ENCODE measurements around the gene ATF3.

Gene ATF3

DNA sequence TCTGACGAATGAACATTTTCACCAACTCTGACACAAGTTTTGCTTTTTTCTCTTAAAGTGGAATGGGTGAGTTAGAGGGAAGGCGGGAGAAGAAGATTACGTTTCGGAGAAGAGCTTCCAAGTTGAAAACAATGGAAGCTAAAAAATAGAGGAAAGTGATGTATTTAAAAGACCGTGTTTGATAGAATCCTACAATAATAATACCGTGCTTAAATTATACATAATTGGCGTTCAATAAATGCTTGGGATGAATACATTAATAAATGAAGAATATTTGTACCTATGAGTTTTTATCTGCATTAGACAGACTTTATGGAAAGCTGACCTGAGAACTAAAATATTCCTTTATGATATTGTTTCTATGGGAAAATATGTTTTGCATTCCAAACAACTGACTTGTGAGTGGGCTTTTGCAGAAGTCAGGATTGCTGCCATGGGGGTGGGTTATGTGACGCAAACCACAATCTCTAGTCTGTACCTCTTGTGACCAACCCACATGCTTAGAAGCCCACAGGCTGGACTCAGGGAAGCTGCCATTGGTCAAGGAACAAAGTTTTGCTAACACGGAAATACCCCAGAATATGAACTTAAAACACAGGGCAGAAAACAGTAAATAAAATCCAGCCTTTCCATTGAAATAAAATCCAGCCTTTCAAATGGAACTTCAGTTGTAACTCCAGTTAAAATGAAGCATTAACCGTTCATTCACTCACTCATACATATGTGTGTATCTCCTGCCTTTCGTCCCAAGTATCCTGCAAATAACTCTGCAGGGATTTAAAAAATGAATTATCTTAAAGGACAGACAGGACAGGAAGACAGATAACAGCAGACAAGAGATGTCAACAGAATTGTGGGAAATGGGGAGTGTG, 21.3 kb upstream of the ATF3 start:
- DNase-seq: no peak

GRCh38 chr1:212587888-212588510, 20.6 kb upstream of the ATF3 start:
- DNase-seq: no peak

DNA sequence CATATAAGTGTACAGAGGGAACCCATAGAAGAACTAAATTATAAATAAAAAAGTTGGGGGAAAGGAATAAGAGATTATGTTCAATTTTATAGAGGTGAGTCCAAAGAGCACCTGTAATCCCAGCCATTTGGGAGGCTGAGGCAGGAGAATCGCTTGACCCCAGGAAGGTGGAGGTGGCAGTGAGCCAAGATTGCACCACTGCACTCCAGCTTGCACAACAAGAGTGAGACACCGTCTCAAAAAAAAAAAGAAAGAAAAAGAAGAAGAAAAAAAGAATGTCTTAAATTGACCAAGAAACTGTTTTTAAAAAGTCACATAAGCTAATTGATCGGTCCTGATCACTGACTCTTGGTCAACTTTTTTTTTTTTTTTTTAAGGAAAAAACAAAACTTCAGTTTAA, 19.1 kb upstream of the ATF3 start:
- DNase-seq: no peak

DNA sequence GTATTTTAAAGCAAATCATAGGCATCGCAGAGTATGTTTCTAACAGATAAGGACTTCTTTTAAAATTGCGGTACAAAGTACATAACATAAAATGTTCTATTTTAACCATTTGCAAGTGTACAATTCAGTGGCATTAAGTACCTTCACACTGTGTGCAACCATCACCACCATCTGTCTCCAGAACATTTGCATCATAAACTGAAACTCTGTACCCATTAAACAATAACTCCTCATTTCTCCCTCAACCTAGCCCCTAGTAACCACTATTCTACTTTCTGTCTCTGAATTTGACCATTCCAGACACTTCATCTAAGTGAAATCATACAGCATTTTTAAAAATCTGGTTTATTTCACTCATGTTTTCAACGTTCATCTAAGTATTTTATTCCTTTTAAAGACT, 16.6 kb upstream of the ATF3 start:
- no peak for DNase-seq

DNA sequence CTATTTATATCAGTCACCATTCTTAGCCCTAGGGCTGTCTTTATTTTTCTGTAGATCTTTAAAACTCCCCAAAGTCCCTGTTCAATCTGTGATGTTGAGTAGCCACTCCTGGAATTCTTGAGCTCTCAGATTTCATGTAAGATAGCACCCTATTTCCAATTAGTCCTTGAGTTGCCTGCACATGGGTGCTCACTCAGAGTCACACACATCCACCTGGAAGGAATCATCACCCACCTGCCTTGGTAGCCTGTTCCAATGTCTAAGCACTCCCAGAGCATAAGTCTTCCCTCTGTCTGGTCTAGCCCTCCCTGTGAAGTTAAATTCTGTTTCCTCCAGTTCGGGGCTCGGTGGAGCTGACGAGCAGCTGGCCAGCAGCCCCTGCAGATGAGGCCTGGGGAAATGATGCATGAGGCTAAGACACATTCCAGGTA, 14.7 kb upstream of the ATF3 start:
- DNase-seq: no peak

DNA sequence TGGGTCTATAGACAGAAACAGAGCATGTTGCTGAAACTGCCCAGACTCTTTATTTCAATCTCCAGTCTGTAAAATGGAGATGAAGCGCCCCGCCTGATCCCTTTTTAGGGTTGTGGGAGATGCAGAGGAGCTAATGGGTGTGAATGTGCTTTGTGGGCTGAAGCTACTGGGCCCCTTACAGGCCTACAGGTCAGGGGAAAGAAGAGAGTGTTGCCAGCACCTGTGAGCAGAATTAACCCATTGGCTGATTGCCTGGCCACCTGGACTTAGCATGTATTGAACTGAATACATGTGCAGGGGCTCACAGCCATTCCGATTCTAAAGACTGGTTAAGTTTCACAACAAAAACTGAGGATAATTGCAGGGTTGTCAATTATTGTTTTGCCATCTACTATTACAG, 13.9 kb upstream of the ATF3 start:
- DNase-seq: no peak

DNA sequence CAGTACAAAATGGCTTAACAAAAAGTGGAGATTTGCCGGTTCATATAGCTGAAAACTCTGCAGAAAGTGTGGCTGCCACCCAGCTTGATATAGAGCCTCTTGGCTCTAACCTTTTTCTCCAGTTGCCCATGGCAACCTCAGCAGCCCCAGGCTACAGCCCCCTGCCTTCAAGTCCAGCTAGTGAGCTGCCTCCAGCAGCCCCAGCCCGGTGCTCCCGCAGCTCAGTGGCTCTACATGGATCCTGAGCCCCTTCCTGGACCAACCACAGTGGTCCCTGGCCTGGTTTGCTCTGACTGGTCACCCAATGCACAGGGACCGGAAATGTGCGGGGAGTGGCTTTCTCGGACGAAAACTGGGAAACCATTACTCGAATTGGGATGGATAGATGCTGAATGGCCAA, 13.3 kb upstream of the ATF3 start:
- no peak for DNase-seq

DNA sequence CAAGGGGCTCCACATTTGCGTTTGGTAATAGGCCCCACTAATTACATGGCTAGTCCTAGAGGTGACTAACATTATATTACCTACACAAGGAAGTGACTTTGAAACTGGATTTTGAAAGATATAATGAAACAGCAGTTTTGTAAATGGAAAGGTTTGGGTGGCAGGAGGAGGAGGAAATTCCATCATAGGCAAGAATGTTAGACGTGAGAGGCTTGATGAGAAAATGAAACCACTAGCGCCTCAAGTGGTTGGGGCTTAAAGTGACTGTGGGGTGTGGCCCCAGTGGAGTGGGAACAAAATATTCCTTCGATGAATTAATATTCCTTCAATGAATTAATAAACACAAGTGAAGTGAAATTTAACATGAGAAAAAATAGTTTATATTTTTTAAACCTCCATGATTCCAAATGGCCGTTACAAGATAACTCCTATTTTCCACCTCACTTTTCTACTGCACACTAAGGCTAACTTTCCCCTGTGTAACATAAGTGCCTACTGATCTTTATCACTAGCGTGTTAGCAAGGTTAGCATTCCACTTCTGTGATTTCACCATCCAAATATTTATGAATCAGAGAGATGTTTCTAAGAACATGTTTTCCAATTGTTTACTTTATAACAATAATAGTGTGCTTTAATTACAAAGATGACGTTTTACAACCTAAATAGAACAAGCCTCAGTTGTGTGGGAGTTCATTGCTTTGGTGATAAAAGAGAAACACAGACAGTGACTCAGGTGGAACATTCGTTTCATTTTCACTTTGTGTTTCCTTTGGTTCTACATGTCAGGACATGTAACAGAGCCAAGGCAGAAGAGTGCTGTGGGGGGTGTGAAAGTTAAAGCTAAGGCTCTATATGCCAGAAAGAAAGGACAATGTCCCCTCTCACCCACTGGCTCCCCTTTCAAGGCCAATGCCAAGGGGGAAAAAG, 12.5 kb upstream of the ATF3 start:
- peak; percentile 99 for DNase-seq

DNA sequence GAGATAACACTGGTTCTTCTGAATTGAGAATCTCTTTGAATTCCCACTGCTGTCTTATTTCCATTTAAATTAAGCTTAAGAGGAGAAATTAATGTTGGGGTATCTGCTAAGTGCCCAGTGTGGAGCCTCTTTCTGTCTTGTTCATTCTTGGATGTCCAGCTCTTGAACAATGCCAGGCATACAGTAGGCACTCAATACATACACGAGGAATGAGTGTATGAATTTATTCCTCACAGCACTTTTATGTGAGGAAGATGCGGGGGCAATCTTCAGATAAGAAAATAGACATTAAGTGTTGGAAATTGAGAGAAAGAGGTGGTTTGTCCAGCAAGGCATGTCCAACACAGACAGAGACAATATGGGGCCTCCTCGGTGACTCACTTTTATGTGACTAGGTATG, 11.8 kb upstream of the ATF3 start:
- DNase-seq: peak; percentile 57

DNA sequence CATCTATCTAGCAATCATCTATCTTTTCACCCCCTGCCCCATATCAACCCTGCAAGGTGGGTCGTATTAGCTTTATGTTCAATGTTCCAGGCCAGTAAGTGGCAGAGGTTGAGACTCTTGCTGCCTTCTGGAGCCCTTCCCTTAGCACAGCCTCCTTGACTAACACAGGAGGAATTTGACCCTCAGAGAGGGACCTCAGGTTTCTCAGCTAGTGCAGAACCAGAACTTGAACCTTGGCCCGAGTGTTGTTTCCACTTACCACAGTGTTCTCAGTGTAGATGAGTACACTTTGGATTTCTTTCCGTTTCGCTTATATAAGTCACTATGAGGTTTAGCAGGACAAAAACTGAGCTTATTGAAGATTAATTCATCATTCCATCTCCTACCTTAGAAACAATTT, 11.1 kb upstream of the ATF3 start:
- DNase-seq: no peak

GRCh38 chr1:212600071-212600915, 8.3 kb upstream of the ATF3 start:
- no peak for DNase-seq

- DNase-seq: no peak
These were observed 7.6 kb upstream of the ATF3 start for GRCh38 chr1:212600980-212601379.

DNA sequence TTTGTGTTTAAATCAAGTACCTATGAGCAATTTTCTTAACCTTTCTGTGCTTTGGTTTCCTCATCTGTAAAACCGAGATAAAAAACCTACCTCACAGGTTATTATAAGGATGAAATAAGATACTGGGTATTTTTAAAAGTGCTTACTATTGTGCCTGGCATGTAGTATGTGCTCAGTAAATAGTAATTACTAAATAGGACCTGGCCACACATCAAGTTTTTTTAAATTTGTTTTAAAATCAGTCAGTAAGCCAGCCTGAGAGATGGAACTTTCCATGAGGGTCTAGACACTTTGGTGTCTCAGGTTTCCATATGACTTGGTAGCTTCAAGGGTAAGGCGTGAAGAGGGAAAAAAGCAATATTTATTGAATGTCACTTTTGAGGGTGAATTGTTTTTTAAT, 7.0 kb upstream of the ATF3 start:
- DNase-seq: no peak

- DNase-seq: no peak
These were observed 2.8 kb upstream of the ATF3 start for GRCh38 chr1:212605441-212606394.

DNA sequence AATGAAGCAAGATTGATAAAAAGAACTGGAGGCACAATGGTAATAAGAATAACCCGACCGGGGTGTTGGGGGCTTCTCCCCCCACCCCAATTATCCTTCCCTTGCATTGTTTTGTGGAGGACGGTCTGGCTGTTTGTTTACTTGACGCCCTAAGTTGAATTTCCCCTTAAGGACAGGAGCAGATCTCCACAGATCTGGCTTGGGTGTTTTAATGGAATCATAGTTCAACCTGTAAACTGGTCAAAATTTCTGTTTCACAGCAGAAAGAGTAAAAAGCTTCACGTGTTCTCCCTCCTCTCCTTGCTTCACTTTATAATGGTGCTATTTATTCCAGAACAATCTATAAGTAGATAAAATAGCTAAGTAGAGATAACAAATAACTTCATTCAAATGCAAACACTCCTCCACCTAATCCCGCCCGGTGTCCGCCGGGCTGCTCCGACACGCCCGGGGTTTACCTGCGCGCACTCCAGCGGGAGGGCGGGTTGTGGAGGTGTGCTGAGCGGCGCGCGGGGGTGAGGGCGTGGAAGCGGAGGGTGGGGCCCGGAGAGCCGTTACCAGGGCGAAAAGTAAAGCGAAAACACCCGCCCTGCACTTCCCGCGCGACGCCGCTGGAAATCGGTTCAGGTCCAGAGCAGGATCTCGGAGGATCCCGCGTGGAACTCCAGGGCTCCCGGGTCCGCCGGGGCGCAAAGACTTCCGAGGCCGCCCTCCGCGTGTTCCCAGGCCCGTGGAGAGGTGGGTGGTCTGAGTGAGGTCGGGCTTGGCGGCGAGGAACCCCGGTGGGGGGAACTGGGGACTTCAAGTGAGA, 2.0 kb upstream of the ATF3 start:
- no peak for DNase-seq

GRCh38 chr1:212607206-212607912, 1.2 kb upstream of the ATF3 start:
- no peak for DNase-seq

DNA sequence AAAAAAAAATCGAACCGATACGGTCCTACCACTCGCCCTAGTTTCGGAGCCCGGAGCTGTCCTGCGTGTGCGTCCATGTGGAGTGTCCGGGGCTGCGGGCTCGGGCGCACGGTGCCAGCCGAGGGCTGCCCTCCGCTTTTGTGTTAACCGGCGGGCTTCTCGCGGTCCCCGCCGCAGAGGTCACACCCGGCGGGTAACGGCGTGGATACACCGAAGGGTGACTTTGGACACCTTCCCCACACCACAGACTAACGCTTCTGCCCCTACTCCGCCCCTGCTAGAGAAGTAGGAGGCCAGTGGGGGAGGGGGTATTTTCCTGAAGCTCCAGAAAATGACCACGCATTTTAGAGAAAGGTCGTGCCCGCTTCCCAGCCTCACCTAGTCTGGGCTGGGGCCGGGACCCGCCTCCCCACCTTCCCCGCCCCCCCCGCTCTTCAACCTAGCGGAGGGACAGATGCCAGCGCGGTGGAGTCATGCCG, 609 bp upstream of the ATF3 start:
- no peak for DNase-seq

GRCh38 chr1:212608959-212609700, 569 bp downstream of the ATF3 start:
- DNase-seq: no peak

All from kidney glomerular epithelial cell (primary cell).